ENCODE measurements around the gene NPRL2. TPM values are rescaled to one million over a fixed set of nuclear protein-coding genes. Genes with fewer than 3 reads are reported as not detected.

The NPRL2 gene
- total RNA-seq, 2 donors from 2014 or later = 18.1 to 23.5 TPM

DNA sequence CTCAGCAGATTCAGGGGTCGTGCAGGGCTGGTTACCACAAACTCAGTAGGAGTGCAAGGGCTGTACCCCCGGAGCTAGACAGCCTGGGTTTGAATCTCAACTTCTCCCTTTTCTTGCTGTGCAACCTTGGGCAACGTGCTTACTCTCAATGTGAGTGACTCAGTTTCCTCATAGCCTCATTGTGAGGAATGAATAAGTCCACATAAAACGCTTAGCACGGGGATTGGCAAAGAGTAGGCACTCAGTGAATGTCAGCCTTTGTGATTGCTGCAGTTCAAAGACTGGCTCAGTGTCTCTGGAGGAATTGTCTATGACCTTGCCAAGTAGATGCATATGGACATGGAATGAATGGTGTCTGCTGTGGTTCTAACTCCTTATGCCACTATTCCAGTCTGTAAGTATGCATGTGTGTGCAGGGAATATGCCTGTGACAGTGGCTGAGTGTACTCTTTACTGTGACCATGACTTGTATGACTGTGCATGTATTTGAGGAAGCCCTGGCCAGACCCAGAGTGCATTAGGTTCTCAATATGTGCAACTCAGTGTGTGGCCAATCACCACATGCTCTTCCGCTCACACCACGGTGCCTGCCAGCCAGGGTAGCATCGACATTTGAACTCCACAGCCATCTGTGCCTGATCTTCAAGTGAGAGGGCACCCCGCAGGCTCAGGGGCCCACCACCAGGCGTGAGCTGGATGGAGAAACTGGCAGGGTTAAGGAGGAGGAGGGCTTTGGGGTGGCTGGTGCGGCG is 50.5 kb downstream of the NPRL2 start:
- intact Hi-C loops (cut with DNase I, micrococcal nuclease) = no loop called here
- ATAC-seq (peak; percentile 6), DNase-seq (peak in 1 of 2 donors; percentile 29)

DNA sequence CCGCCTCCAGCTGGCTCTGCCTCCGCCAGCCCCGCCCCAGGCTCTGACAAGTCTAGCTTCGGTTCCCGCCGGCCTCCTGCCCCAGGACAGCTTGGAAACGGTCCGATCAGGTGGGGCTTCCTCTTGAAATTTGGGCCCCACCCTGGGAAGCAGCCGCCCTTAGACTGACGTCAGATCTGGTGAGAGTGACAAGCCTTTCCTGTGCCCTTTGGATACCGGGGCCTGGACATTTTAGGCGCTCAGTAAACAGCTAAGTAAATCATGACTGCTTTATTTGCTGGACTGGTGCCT is 51.0 kb downstream of the NPRL2 start:
- DNase-seq = no peak
- intact Hi-C loops (cut with DNase I, micrococcal nuclease) = no loop called here
- no peak for ATAC-seq

- ATAC-seq = peak; percentile 80
- peak; percentile 99 to 100 for DNase-seq
- intact Hi-C loops (cut with DNase I, micrococcal nuclease) = no loop called here
Measured at GRCh38 chr3:50298836-50299637, 51.5 kb downstream of the NPRL2 start, which contains the start of the genes HYAL3 and NAA80. TSS of gene HYAL3 (minus strand) at chr3:50299405. CDS start at chr3:50295602, 3,803 bp downstream. TSS of gene NAA80 (minus strand) at chr3:50299405. CDS start at chr3:50297463, 1,942 bp downstream.

DNA sequence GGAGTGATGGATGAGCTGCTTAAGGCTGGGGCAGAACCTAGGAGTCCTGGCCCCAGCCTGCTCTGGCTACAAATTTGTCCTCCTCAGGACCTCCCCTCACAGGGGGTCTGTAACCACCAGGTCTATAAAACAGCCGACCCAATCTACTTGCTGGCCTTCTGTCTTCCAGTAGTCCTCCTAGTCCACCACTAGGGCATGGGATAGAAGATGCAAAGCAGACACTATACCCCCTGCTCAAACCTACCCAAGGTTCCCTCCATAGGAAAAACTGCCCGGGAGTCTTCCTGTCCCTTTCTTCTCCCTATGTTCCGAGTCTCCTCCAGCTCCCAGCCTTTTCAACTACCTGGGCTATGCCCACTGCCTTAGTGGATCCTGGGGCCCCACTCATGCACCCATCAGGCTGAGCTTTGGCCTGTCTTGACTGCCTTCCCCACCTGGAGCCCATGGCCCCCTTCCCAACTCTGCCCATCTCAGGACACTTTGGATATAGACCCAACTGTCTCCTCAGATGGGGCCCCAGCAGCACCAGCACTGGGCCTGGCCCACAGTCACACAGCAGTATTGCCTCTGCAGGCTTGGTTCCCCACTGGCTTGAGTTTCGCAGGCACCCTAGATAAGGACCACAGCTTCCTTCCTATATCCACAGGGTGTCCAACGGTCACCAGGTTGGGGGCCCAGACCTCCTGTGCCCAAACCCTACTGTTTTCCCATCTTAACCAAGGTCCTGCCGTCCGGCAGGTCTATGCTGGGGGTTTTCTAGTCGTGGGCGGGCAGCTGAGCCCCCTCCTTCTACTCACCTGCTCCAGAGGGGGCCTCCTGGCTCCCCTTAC is 52.5 kb downstream of the NPRL2 start:
- peak in 1 of 2 donors; percentile 35 for DNase-seq
- intact Hi-C loops (cut with DNase I, micrococcal nuclease) = no loop called here
- no peak for ATAC-seq

DNA sequence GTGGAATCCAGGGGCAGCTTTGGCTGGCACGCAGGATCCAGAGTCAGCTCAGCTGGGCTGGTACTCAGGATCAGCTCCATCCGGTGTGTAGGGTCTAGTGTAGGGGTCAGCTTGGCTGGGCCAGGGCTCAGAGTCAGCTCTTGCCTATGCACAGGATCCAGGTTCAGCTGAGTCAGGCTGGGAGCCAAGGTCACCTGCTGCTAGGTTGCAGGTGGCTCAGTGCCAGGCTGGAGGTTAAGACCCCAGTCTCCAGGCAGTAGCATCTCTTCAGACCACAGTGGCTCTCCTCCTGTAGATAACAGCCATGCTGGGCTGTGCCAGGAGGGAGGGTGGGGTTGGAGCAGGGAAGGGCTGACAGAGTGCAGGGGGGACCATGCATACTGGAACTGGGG is 53.2 kb downstream of the NPRL2 start:
- no peak for ATAC-seq
- peak in 1 of 2 donors; percentile 31 for DNase-seq
- intact Hi-C loops (cut with DNase I, micrococcal nuclease) = no loop called here

Other genes starting within 250 kb of the NPRL2 start
- gene SEMA3F, start 195.5 kb downstream of the NPRL2 start, total RNA-seq = 10 to 100 TPM; 11.5 to 12.1 TPM
- gene GNAT1, start 159.2 kb downstream of the NPRL2 start, total RNA-seq = not detected
- gene SLC38A3, start 145.5 kb downstream of the NPRL2 start, total RNA-seq = not detected
- 10 to 100 TPM; 46.1 to 81.3 TPM for gene GNAI2, start 114.6 kb downstream of the NPRL2 start, total RNA-seq
- gene SEMA3B, start 81.6 kb downstream of the NPRL2 start, total RNA-seq = 100 to 1,000 TPM in 1 of 2 donors, 10 to 100 TPM in 1; 56.8 to 116 TPM
- not detected for gene LSMEM2, start 71.7 kb downstream of the NPRL2 start, total RNA-seq
- 10 to 100 TPM; 48.8 to 68.6 TPM for gene IFRD2, start 58.3 kb downstream of the NPRL2 start, total RNA-seq
- gene HYAL3, start 51.4 kb downstream of the NPRL2 start, total RNA-seq = 1 to 10 TPM; 2.2 to 2.8 TPM
- gene NAA80, start 51.4 kb downstream of the NPRL2 start, total RNA-seq = 10 to 100 TPM in 1 of 2 donors, 1 to 10 TPM in 1; 9.8 to 11.2 TPM
- gene HYAL1, start 47.2 kb downstream of the NPRL2 start, total RNA-seq = 10 to 100 TPM in 1 of 2 donors, 1 to 10 TPM in 1; 6.9 to 16.4 TPM
- gene HYAL2, start 28.0 kb downstream of the NPRL2 start, total RNA-seq = 10 to 100 TPM; 27.9 to 34.7 TPM
- 10 to 100 TPM; 26.7 to 29.1 TPM for gene TUSC2, start 22.6 kb downstream of the NPRL2 start, total RNA-seq
- 10 to 100 TPM; 14.5 to 15.0 TPM for gene RASSF1, start 9.9 kb downstream of the NPRL2 start, total RNA-seq
- gene ZMYND10, start 5.0 kb downstream of the NPRL2 start, total RNA-seq = under 1 TPM; 0.47 to 0.49 TPM
- 10 to 100 TPM; 35.8 to 36.9 TPM for gene CYB561D2, start 87 bp upstream of the NPRL2 start, total RNA-seq
- gene TMEM115, start 8.7 kb upstream of the NPRL2 start, total RNA-seq = 10 to 100 TPM; 44.6 to 48.3 TPM
- 1 to 10 TPM; 1.9 to 3.2 TPM for gene CACNA2D2, start 152.9 kb upstream of the NPRL2 start, total RNA-seq
- gene C3orf18, start 217.0 kb upstream of the NPRL2 start, total RNA-seq = 1 to 10 TPM; 2.1 to 2.8 TPM
- gene HEMK1, start 218.7 kb upstream of the NPRL2 start, total RNA-seq = 10 to 100 TPM; 21.9 to 24.8 TPM

All from left colon (tissue), 2 donors.